Measurements from ENCODE around the gene DSCAM.

The DSCAM gene

DNA sequence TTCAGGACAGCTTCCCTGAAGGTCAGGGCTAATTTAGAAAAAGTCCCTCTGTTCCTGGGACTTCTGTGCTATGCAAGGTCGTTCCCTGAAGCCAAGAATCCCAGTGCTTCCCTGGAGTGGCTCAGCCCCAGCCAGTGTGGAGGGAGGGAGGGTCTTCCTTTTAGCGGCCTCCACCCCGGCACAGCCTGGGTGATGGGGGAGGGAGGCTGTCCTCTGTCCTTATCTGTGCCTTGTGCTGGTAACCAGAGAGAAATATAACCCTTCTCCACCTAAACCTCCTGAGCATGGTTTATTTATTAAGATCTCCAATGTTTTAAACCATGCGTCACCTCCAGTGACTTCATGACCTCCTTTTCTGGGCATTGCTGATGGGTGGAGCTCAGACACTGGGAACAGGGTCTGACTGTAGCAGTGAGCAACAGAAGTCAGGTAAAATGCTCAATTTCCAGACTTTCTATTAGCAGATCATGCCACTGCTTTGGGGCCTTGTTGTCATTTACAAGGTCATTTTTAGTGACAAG lies 157.1 kb downstream of the DSCAM start:
- Histone ChIP-seq H3K36me3 (ENCODE audit: control insufficient read depth, insufficient read depth, low read length) (no peaks in the 10 kb centered on the region), H3K27me3 (ENCODE audit: control insufficient read depth, insufficient read depth, low read length) (no peaks in the 10 kb centered on the region), H3K9me3 (ENCODE audit: control insufficient read depth, low read length) (no peaks in the 10 kb centered on the region), H3K4me1 (ENCODE audit: control insufficient read depth, insufficient read depth, low read length) (no peaks in the 10 kb centered on the region), H3K9ac (ENCODE audit: low read length) (no peak overlapping the region), H3K4me3 (ENCODE audit: low read length) (no peak overlapping the region)

DNA sequence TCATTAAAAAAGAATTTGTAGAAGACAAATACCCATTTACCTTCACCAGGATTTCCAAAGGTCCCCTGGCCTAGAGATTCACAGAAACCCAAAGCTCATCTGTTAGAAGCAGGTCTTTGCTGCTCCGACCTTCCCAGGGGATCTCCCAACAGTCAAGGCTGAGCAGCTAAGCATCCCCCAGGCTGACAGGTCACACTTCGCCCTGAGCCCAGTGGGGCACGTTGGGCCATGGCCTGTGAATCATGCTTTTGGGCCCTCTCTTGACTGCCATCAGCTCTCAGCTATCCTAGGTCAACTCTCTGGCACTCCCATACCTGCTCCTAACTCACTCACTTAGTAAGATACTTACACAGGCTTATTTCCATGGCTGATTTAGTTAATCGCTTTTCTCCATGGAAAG lies 157.7 kb downstream of the DSCAM start:
- Histone ChIP-seq H3K36me3 (ENCODE audit: control insufficient read depth, insufficient read depth, low read length) (no peaks in the 10 kb centered on the region), H3K27me3 (ENCODE audit: control insufficient read depth, insufficient read depth, low read length) (no peaks in the 10 kb centered on the region), H3K4me3 (ENCODE audit: low read length) (no peak overlapping the region), H3K9me3 (ENCODE audit: control insufficient read depth, low read length) (no peaks in the 10 kb centered on the region), H3K9ac (ENCODE audit: low read length) (no peak overlapping the region), H3K4me1 (ENCODE audit: control insufficient read depth, insufficient read depth, low read length) (no peaks in the 10 kb centered on the region)

DNA sequence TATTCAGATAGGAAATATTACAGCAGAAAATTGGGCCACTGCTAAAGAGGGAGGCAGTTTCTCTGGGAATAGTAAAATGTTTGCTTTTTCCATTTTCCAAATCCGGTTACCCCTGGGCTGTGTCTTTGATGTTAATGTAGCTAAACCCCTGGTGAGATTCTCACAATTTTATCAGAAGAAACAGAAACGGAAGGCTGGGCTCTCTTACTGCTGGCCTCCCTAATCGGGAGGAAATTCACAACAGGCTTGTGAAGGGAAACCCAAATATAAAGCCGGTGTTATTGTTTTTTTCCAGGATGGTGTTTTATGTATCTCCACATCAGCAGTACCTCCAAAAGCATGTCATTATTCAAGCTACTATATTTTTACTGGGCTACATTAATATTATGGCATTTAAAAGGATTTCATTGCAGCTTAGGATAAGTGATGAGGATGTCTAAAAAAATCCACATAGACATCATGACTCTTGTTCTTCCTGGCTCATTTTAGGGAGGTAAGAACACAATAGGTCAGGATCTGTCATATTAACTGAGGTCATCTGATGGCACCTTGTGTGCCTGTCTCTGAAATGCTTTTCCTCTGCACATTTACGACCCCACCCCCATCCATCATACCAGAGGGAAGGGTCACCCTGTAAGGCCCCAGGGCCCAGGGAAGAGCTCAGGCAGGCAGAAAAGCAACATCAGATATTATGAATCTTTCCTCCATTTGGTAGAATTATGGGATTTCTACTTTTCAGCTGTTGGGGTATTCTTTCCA lies 158.7 kb downstream of the DSCAM start:
- Histone ChIP-seq H3K36me3 (ENCODE audit: control insufficient read depth, insufficient read depth, low read length) (no peaks in the 10 kb centered on the region), H3K4me1 (ENCODE audit: control insufficient read depth, insufficient read depth, low read length) (no peaks in the 10 kb centered on the region), H3K27me3 (ENCODE audit: control insufficient read depth, insufficient read depth, low read length) (no peaks in the 10 kb centered on the region), H3K9me3 (ENCODE audit: control insufficient read depth, low read length) (no peaks in the 10 kb centered on the region), H3K4me3 (ENCODE audit: low read length) (no peak overlapping the region), H3K9ac (ENCODE audit: low read length) (no peak overlapping the region)

DNA sequence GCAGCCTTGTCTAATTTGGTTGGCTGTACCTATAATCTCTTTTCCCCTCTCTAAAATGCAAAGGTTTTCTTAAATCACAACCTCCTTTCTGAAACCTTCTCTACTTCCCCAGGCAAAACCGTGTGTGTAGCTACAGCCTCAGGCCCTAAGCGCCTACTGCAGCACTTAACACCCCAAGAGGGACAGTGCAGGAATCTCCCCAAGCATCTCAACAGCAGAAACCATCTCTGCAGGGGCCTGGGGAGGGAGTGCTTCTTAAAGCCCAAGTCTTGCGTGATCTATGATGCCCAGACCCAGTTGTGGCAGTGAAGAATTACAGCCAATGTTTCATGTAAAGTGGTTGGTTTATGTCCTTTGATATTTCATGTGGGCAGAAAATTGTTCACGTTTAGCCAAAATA lies 159.3 kb downstream of the DSCAM start:
- Histone ChIP-seq H3K4me3 (ENCODE audit: low read length) (no peak overlapping the region), H3K4me1 (ENCODE audit: control insufficient read depth, insufficient read depth, low read length) (no peaks in the 10 kb centered on the region), H3K36me3 (ENCODE audit: control insufficient read depth, insufficient read depth, low read length) (no peaks in the 10 kb centered on the region), H3K27me3 (ENCODE audit: control insufficient read depth, insufficient read depth, low read length) (no peaks in the 10 kb centered on the region), H3K9me3 (ENCODE audit: control insufficient read depth, low read length) (no peaks in the 10 kb centered on the region), H3K9ac (ENCODE audit: low read length) (no peak overlapping the region)

DNA sequence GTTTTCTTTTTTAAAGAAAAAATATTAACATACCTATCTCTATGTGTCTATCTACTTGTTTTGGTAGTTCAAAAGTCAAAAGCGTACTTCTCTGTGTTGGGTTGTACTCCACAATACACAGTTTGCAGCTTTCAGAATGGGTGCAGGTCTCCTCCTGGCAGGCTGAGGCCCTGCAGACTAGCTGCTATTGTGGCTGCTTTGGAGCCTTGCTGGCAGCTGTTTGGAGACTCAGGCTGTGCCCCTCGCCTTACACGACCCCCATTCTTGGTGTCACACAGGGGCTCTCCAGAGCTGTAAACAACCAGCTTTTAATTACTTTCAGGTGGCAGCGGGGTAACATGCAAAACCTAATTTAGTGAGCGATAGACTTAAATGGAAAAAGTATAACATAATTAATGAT lies 160.4 kb downstream of the DSCAM start:
- no peak overlapping the region for H3K9ac ChIP-seq (ENCODE audit: low read length)

DNA sequence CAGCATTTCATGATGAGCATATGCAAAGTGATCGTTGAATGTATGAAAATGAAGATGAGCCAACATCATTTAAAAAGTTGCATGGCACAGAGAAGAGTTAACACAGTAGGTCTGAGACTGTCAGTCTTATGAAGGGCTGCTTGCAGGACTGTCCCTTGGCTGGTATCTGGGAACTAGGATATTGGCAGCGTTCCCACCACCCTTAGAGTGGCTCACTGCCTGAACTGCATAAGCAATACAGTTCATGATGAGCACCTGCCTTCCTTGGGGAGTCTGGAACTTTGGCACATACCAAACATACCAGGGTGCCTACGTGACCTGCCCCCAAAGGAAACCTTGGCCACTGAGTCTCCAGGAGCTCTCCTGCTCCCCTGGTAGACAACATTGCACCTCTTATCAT lies 161.8 kb downstream of the DSCAM start:
- Histone ChIP-seq H3K36me3 (ENCODE audit: control insufficient read depth, insufficient read depth, low read length) (no peaks in the 10 kb centered on the region), H3K9ac (ENCODE audit: low read length) (no peak overlapping the region), H3K9me3 (ENCODE audit: control insufficient read depth, low read length) (no peaks in the 10 kb centered on the region), H3K4me3 (ENCODE audit: low read length) (no peak overlapping the region), H3K4me1 (ENCODE audit: control insufficient read depth, insufficient read depth, low read length) (no peaks in the 10 kb centered on the region), H3K27me3 (ENCODE audit: control insufficient read depth, insufficient read depth, low read length) (no peaks in the 10 kb centered on the region)

More for the DNA sequence above, 160.4 kb downstream of the DSCAM start:
- Histone ChIP-seq H3K9me3 (ENCODE audit: control insufficient read depth, low read length) (no peaks in the 10 kb centered on the region), H3K27me3 (ENCODE audit: control insufficient read depth, insufficient read depth, low read length) (no peaks in the 10 kb centered on the region), H3K4me1 (ENCODE audit: control insufficient read depth, insufficient read depth, low read length) (no peaks in the 10 kb centered on the region), H3K36me3 (ENCODE audit: control insufficient read depth, insufficient read depth, low read length) (no peaks in the 10 kb centered on the region), H3K4me3 (ENCODE audit: low read length) (no peak overlapping the region)

DNA sequence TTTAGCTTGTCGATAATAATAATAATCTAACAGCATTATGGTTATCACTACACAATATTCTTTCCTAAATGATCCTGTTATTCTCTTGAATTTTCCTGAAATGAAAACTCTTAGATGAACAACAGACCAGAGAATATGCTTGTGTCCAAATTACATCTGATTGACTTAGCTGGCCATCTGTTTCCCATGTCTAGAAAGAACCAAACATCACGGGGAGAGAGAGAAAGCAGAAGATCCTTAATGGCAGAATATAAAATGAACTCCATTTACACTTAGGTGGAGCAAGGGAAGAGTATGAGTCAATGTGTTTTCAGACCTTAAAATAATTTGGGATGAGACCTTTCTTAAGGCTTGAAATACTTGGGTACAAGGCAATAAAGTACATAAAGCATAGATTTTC lies 162.2 kb downstream of the DSCAM start:
- no peak overlapping the region for H3K4me3 ChIP-seq (ENCODE audit: low read length)

DNA sequence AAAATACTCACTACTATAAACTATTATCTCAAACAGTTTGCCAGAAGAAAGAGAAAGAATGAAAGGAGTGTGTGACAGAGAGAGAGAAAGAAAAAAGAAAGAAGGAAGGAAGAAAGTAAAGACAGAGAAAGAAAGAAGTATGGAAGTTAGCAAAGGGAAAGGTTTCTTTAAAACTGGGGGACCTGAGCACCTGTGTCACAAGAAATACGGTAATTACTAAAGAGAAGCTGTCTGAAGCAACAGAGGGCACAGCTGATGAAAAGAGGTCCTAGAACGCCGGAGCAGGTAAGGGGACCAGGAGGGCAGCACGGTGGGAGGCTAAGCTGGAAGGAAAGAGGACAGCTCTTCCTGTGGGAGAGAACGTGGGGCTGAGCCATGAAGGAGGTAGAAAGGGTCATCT lies 163.6 kb downstream of the DSCAM start:
- Histone ChIP-seq H3K27me3 (ENCODE audit: control insufficient read depth, insufficient read depth, low read length) (no peaks in the 10 kb centered on the region), H3K36me3 (ENCODE audit: control insufficient read depth, insufficient read depth, low read length) (no peaks in the 10 kb centered on the region), H3K4me3 (ENCODE audit: low read length) (no peak overlapping the region), H3K4me1 (ENCODE audit: control insufficient read depth, insufficient read depth, low read length) (no peaks in the 10 kb centered on the region), H3K9ac (ENCODE audit: low read length) (no peak overlapping the region), H3K9me3 (ENCODE audit: control insufficient read depth, low read length) (no peaks in the 10 kb centered on the region)

More for the DNA sequence above, 162.2 kb downstream of the DSCAM start:
- Histone ChIP-seq H3K9me3 (ENCODE audit: control insufficient read depth, low read length) (no peaks in the 10 kb centered on the region), H3K36me3 (ENCODE audit: control insufficient read depth, insufficient read depth, low read length) (no peaks in the 10 kb centered on the region), H3K9ac (ENCODE audit: low read length) (no peak overlapping the region), H3K27me3 (ENCODE audit: control insufficient read depth, insufficient read depth, low read length) (no peaks in the 10 kb centered on the region), H3K4me1 (ENCODE audit: control insufficient read depth, insufficient read depth, low read length) (no peaks in the 10 kb centered on the region)

DNA sequence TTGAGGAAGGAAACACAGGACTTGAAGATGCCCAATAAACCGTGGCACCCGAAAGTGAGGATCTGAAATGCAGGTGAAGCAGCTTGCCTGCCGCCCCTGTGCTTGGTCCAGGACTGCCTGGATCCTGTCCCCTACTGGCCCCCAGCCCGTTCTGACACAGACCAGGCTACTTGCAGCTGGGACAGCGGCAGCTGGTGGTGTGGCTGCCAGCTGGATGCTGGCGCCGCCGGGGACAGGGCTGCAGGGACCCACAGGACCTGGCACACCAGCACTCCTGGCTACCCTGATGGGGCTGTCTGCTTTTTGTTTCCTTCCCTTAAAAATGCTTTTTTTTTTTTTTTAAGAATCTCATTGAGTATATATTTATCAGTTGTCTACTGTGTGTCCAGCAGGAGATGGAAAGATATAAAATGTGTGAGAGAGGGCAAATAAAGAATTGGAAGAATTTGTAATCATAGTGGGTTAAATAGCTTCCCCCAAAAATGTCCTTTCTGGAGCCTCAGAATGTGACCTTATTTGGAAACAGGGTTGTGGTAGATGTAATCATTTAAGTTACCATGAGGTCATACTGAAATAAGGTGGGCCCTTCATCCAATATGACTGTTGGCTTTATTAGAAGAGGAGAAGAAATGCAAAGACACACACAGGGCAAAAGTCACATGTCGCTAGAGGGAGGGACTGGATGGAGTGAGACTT lies 165.6 kb downstream of the DSCAM start:
- Histone ChIP-seq H3K9me3 (ENCODE audit: control insufficient read depth, low read length) (no peaks in the 10 kb centered on the region), H3K4me3 (ENCODE audit: low read length) (no peak overlapping the region), H3K4me1 (ENCODE audit: control insufficient read depth, insufficient read depth, low read length) (no peaks in the 10 kb centered on the region), H3K36me3 (ENCODE audit: control insufficient read depth, insufficient read depth, low read length) (no peaks in the 10 kb centered on the region), H3K27me3 (ENCODE audit: control insufficient read depth, insufficient read depth, low read length) (no peaks in the 10 kb centered on the region), H3K9ac (ENCODE audit: low read length) (no peak overlapping the region)

DNA sequence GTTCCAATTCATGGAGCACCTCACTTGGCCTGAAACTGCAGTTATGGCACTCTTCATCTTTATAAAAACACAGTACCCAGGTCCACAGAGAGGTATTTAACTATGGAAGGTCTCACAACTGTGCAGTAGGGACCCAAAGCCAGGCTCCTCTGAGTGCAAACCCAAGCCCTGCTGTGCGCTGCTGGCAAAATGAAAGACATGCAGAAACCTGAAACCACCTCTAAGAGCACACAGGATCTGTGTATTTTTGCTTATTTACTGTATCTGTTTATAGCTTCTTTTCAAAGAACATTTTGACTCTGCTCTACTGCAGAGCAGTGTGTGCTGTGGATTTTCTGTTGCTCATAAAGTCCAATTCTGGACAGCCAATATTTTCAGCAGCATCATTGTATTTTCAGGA lies 166.6 kb downstream of the DSCAM start:
- Histone ChIP-seq H3K36me3 (ENCODE audit: control insufficient read depth, insufficient read depth, low read length) (no peaks in the 10 kb centered on the region), H3K9me3 (ENCODE audit: control insufficient read depth, low read length) (no peaks in the 10 kb centered on the region), H3K4me1 (ENCODE audit: control insufficient read depth, insufficient read depth, low read length) (no peaks in the 10 kb centered on the region), H3K9ac (ENCODE audit: low read length) (no peak overlapping the region), H3K27me3 (ENCODE audit: control insufficient read depth, insufficient read depth, low read length) (no peaks in the 10 kb centered on the region), H3K4me3 (ENCODE audit: low read length) (no peak overlapping the region)

DNA sequence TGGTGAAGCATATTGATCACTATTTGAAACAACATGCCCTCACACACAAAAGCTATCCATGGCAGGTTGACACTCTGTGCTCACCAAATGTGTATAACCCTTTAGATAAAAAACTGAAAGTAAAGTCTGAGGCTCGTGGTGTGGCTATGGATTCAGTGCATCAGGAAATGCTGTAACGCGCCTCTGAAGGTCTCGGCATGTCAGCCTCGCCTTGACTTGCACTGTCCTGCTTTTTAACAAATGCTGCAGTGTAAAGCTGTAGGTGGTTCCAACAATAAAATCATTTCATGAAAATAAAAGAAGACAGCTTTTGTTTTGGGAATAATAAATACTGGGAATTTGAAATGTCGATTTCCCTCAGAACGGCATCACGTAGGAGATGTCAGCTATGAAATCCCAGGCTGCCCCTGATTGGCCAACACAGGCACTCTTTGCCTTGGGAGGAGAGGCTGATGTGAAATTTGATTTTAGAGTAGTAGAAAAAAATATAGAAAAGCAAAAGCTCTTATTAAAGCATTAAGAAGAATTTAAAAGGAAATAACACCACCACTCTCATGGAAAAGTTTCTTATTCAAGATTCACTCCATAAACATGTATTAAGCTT lies 168.2 kb downstream of the DSCAM start:
- H3K4me1 ChIP-seq (ENCODE audit: control insufficient read depth, insufficient read depth, low read length): no peaks in the 10 kb centered on the region
- H3K9me3 ChIP-seq (ENCODE audit: control insufficient read depth, low read length): no peaks in the 10 kb centered on the region
- H3K27me3 ChIP-seq (ENCODE audit: control insufficient read depth, insufficient read depth, low read length): no peaks in the 10 kb centered on the region
- H3K4me3 ChIP-seq (ENCODE audit: low read length): no peak overlapping the region
- no peak overlapping the region for H3K9ac ChIP-seq (ENCODE audit: low read length)
- no peaks in the 10 kb centered on the region for H3K36me3 ChIP-seq (ENCODE audit: control insufficient read depth, insufficient read depth, low read length)

DNA sequence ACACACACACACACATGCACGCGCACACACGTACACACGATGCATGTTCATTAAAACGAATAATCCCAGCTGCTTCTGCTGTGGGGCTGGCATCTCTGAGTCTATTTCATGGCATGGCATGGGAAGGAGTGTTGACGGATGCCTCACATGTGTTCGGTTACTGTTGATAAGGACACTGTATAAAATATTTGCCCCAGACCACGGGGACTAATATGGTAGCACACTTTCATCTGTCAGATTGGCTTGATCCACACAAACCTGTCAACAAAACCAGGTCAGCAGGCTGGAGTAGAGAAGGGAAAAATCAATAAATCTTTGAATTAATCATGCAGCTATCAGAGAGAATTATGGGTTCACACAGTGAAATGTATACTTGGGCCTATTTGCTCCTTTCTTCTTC lies 171.9 kb downstream of the DSCAM start:
- no peaks in the 10 kb centered on the region for H3K9me3 ChIP-seq (ENCODE audit: control insufficient read depth, low read length)
- H3K4me1 ChIP-seq (ENCODE audit: control insufficient read depth, insufficient read depth, low read length): no peaks in the 10 kb centered on the region
- H3K4me3 ChIP-seq (ENCODE audit: low read length): no peak overlapping the region
- no peaks in the 10 kb centered on the region for H3K27me3 ChIP-seq (ENCODE audit: control insufficient read depth, insufficient read depth, low read length)
- no peaks in the 10 kb centered on the region for H3K36me3 ChIP-seq (ENCODE audit: control insufficient read depth, insufficient read depth, low read length)
- H3K9ac ChIP-seq (ENCODE audit: low read length): no peak overlapping the region
